Activated CD4-positive, alpha-beta T cell treated with anti-CD3 and anti-CD28 coated beads for 36 hours (primary cell): ENCODE data around the gene CTTNBP2NL. TPM values are rescaled to one million over a fixed set of nuclear protein-coding genes. Genes with fewer than 3 reads are reported as not detected.

Experiments used
- ATAC-seq: fragments of 200-7000 bp; cut with Tn5 transposase; one replicate; pipeline ENCODE4 v1.10.0; 2021; ENCODE audit warnings: mild to moderate bottlenecking, moderate library complexity
- CTCF ChIA-PET: fragments of 350-600 bp; sonication (Branson Sonifier 250); formaldehyde crosslinking; loops from one replicate; lab custom pipeline; 2021; ENCODE audit warnings: antibody characterized with exemption; lab: Charles Lee
- POLR2A ChIA-PET: fragments of 350-600 bp; sonication (Branson Sonifier 250); formaldehyde crosslinking; loops from one replicate; lab custom pipeline; 2021; ENCODE audit warnings: antibody characterized with exemption, inconsistent platforms; lab: Charles Lee
- DNase-seq: peaks from one replicate; pipeline ENCODE4 v3.0.0-alpha.2; 2020
- H3K27ac Mint-ChIP-seq: one replicate; pipeline ENCODE4 v1.8.0; 2021; ENCODE audit warnings: mixed read lengths
- H3K27me3 Mint-ChIP-seq: one replicate; pipeline ENCODE4 v1.8.0; 2021; ENCODE audit warnings: mixed read lengths
- H3K36me3 Mint-ChIP-seq: one replicate; pipeline ENCODE4 v1.8.0; 2021; ENCODE audit warnings: low read depth, mixed read lengths
- H3K4me1 Mint-ChIP-seq: one replicate; pipeline ENCODE4 v1.8.0; 2021; ENCODE audit warnings: mixed read lengths
- H3K4me3 Mint-ChIP-seq: one replicate; pipeline ENCODE4 v1.8.0; 2021; ENCODE audit warnings: mild to moderate bottlenecking, moderate library complexity, mixed read lengths
- H3K9me3 Mint-ChIP-seq: one replicate; pipeline ENCODE4 v1.8.0; 2021; ENCODE audit warnings: low read depth, mixed read lengths
- intact Hi-C, 2 experiments: fragments of 100-400 bp; cut with DNase I in 1 of 2; cut with micrococcal nuclease in 1 of 2; formaldehyde crosslinking; loops; one replicate each; pipeline versions ENCODE4 v1.14.2 to v1.15.1; 2022 to 2024; cut with DNase I, micrococcal nuclease
- total RNA-seq, 2 experiments: library from RNA; stranded (reverse); gene quantifications; one replicate each; pipeline ENCODE4 v1.2.3, GENCODE V29; 2021

CTTNBP2NL gene
- total RNA-seq, 2 experiments from 2014 or later, result 2.9 to 3.3 TPM

GRCh38 chr1:112369392-112370285, 26.4 kb upstream of the CTTNBP2NL start:
- Mint-ChIP-seq H3K4me1 (peaks cover 3% of the 10 kb centered on the region), H3K27ac (no peak overlapping the region), H3K4me3 (no peak overlapping the region), H3K9me3 (no peaks in the 10 kb centered on the region), H3K27me3 (peaks cover 35% of the 10 kb centered on the region), H3K36me3 (no peaks in the 10 kb centered on the region)
- intact Hi-C loops, result loop anchor here (2.0 to 10.0 kb wide), 2 partner anchors 71 to 595 kb away; no protein-coding TSS in a partner anchor
- DNase-seq (peak; percentile 93), ATAC-seq (peak; percentile 100)
- POLR2A ChIA-PET, result no interaction called here
- CTCF ChIA-PET, result interaction anchor here (0.6 to 6.7 kb wide), 19 partner anchors 8 to 993 kb away, joined by 3 to 44 read pairs (median 3); partner anchors contain the start of gene PPM1J

DNA sequence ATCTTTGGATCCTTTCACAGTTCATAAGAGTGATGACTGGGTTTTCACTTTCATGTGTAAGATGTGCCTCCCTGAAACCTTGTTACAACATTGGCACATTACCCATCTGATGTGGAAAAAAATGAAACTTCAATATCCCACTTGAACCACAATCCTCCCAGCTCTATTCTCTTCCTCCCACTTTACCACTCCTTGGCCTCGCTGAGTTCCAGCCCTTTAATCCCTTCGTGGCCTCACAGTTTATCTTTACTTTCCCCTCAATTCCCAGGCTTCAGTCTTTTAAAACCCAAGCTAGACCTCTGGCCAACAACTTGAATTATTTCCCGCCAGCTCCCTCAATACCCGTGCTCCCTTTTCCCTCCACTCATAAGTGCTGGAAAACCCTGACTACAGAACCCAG, 25.0 kb upstream of the CTTNBP2NL start:
- CTCF ChIA-PET, result interaction anchor here (0.5 to 6.7 kb wide), 8 partner anchors 10 to 326 kb away, joined by 3 to 44 read pairs (median 7); no protein-coding TSS in a partner anchor
- peaks cover 5% of the 10 kb centered on the region for H3K4me1 Mint-ChIP-seq
- H3K4me3 Mint-ChIP-seq, result no peak overlapping the region
- H3K27me3 Mint-ChIP-seq, result peaks cover 31% of the 10 kb centered on the region
- no peaks in the 10 kb centered on the region for H3K36me3 Mint-ChIP-seq
- POLR2A ChIA-PET, result no interaction called here
- DNase-seq, result no peak
- ATAC-seq, result no peak
- H3K9me3 Mint-ChIP-seq, result no peaks in the 10 kb centered on the region
- intact Hi-C loops, result no loop called here
- H3K27ac Mint-ChIP-seq, result no peak overlapping the region

- ChIA-PET CTCF (interaction anchor here (0.6 to 6.7 kb wide), 4 partner anchors 10 to 333 kb away, joined by 3 to 44 read pairs (median 16); no protein-coding TSS in a partner anchor), POLR2A (no interaction called here)
- peaks cover 8% of the 10 kb centered on the region for H3K4me1 Mint-ChIP-seq
- DNase-seq (no peak), ATAC-seq (no peak)
- H3K9me3 Mint-ChIP-seq, result no peaks in the 10 kb centered on the region
- no peaks in the 10 kb centered on the region for H3K36me3 Mint-ChIP-seq
- H3K27me3 Mint-ChIP-seq, result peaks cover 33% of the 10 kb centered on the region
- H3K27ac Mint-ChIP-seq, result no peak overlapping the region
- H3K4me3 Mint-ChIP-seq, result no peak overlapping the region
- intact Hi-C loops, result no loop called here
Observed at GRCh38 chr1:112371775-112372174, 24.2 kb upstream of the CTTNBP2NL start.

GRCh38 chr1:112373806-112374205, 22.2 kb upstream of the CTTNBP2NL start:
- no peaks in the 10 kb centered on the region for H3K36me3 Mint-ChIP-seq
- H3K27ac Mint-ChIP-seq, result no peak overlapping the region
- H3K9me3 Mint-ChIP-seq, result no peaks in the 10 kb centered on the region
- ATAC-seq (no peak), DNase-seq (no peak)
- H3K4me3 Mint-ChIP-seq, result no peak overlapping the region
- H3K27me3 Mint-ChIP-seq, result peaks cover 32% of the 10 kb centered on the region
- ChIA-PET CTCF (interaction anchor here (0.6 to 1.0 kb wide), 2 partner anchors 17 to 1341 kb away, joined by 3 to 5 read pairs; no protein-coding TSS in a partner anchor), POLR2A (no interaction called here)
- peaks cover 8% of the 10 kb centered on the region for H3K4me1 Mint-ChIP-seq
- intact Hi-C loops, result no loop called here

GRCh38 chr1:112375701-112376100, 20.3 kb upstream of the CTTNBP2NL start:
- H3K36me3 Mint-ChIP-seq, result no peaks in the 10 kb centered on the region
- DNase-seq (no peak), ATAC-seq (no peak)
- H3K27me3 Mint-ChIP-seq, result peaks cover 27% of the 10 kb centered on the region
- no peaks in the 10 kb centered on the region for H3K9me3 Mint-ChIP-seq
- H3K4me1 Mint-ChIP-seq, result peaks cover 4% of the 10 kb centered on the region
- H3K4me3 Mint-ChIP-seq, result no peak overlapping the region
- ChIA-PET CTCF (no interaction called here), POLR2A (no interaction called here)
- H3K27ac Mint-ChIP-seq, result no peak overlapping the region
- intact Hi-C loops, result no loop called here

- intact Hi-C loops, result no loop called here
- H3K4me3 Mint-ChIP-seq, result no peak overlapping the region
- H3K36me3 Mint-ChIP-seq, result no peaks in the 10 kb centered on the region
- ChIA-PET POLR2A (no interaction called here), CTCF (interaction anchor here (0.7 to 2.9 kb wide), 4 partner anchors 10 to 353 kb away, joined by 3 to 23 read pairs (median 9); no protein-coding TSS in a partner anchor)
- ATAC-seq (no peak), DNase-seq (no peak)
- no peaks in the 10 kb centered on the region for H3K9me3 Mint-ChIP-seq
- peaks cover 29% of the 10 kb centered on the region for H3K27me3 Mint-ChIP-seq
- H3K4me1 Mint-ChIP-seq, result peaks cover 4% of the 10 kb centered on the region
- no peak overlapping the region for H3K27ac Mint-ChIP-seq
Observed at GRCh38 chr1:112380356-112380755, 15.7 kb upstream of the CTTNBP2NL start.

GRCh38 chr1:112381324-112382076, 14.5 kb upstream of the CTTNBP2NL start:
- CTCF ChIA-PET, result interaction anchor here (0.9 to 2.9 kb wide), 4 partner anchors 10 to 321 kb away, joined by 3 to 23 read pairs (median 9); no protein-coding TSS in a partner anchor
- Mint-ChIP-seq H3K4me3 (no peak overlapping the region), H3K27ac (no peak overlapping the region), H3K27me3 (peaks cover 27% of the 10 kb centered on the region), H3K4me1 (no peaks in the 10 kb centered on the region), H3K9me3 (no peaks in the 10 kb centered on the region), H3K36me3 (no peaks in the 10 kb centered on the region)
- no peak for DNase-seq
- ATAC-seq, result no peak
- intact Hi-C loops, result no loop called here
- POLR2A ChIA-PET, result no interaction called here

DNA sequence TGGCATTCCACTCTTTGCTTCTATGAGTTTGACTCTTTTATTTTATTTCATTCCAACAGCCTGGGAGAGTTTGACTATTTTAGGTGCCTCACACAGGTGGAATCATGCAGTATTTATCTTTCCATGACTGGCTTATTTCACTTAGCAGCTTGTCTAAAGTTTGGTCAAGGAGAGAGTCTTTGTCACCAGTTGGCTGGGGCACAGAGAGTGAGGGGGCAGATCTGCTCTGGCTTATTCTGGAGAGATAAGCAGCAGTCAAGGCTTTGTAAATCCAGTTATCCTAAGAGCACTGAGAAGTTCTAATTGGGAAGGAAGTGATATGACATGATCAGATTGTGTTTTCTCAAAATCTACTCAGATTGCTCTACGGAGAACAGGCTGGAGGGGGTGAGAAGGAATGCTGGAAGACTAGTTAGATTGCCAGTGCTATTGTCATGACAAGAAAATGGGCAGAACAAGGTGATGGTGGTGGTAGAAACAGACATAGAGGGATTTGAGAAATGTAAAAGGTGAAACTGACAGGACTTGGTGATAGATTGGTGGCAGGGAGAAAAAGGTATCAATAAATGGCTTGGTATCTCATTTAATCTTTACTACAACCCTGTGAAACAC, 12.1 kb upstream of the CTTNBP2NL start:
- Mint-ChIP-seq H3K36me3 (no peaks in the 10 kb centered on the region), H3K27me3 (peaks cover 29% of the 10 kb centered on the region), H3K9me3 (no peaks in the 10 kb centered on the region), H3K4me3 (no peak overlapping the region), H3K4me1 (no peaks in the 10 kb centered on the region), H3K27ac (no peak overlapping the region)
- intact Hi-C loops, result no loop called here
- POLR2A ChIA-PET, result no interaction called here
- CTCF ChIA-PET, result no interaction called here
- DNase-seq (no peak), ATAC-seq (no peak)

- ChIA-PET POLR2A (no interaction called here), CTCF (no interaction called here)
- H3K27me3 Mint-ChIP-seq, result peaks cover 24% of the 10 kb centered on the region
- DNase-seq (no peak), ATAC-seq (no peak)
- no peak overlapping the region for H3K4me3 Mint-ChIP-seq
- peaks cover 13% of the 10 kb centered on the region for H3K4me1 Mint-ChIP-seq
- no peaks in the 10 kb centered on the region for H3K36me3 Mint-ChIP-seq
- intact Hi-C loops, result no loop called here
- no peaks in the 10 kb centered on the region for H3K9me3 Mint-ChIP-seq
- no peak overlapping the region for H3K27ac Mint-ChIP-seq
Observed at GRCh38 chr1:112386024-112386723, 9.8 kb upstream of the CTTNBP2NL start.

GRCh38 chr1:112386731-112387346, 9.2 kb upstream of the CTTNBP2NL start:
- H3K27ac Mint-ChIP-seq, result no peak overlapping the region
- H3K27me3 Mint-ChIP-seq, result peaks cover 18% of the 10 kb centered on the region
- no peak for ATAC-seq
- peaks cover 13% of the 10 kb centered on the region for H3K4me1 Mint-ChIP-seq
- no peaks in the 10 kb centered on the region for H3K36me3 Mint-ChIP-seq
- intact Hi-C loops, result no loop called here
- no peak overlapping the region for H3K4me3 Mint-ChIP-seq
- DNase-seq, result no peak
- CTCF ChIA-PET, result no interaction called here
- POLR2A ChIA-PET, result no interaction called here
- H3K9me3 Mint-ChIP-seq, result no peaks in the 10 kb centered on the region
